ENCODE results near the gene ABHD17B.

DNA sequence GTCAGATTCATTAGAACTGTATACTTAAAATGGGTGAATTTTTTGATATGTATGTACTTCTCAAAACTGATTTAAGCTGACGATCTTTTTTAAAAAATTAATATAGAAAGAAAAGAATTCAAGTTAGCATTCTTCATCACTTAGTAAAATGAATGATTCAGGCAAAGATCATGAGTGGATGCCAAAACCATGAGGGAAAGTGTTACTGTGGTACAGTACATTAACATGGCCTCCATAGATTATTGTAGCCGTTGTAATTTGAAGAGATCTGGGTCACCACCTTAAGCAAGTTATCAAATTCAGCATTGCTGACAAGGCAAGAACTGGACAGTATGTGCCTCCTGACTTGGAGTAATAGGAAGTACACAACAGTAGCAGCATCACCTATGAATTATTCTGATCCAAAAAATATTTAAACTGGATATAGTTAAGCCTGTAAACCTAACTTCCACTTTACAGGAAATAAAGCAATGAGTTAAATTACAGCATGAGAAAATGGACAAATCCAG lies 30.1 kb upstream of the ABHD17B start:
- no peak for TF ChIP-seq TAF1 (IDR thresholded peaks at IDR 0.05; ENCODE audit: low read depth)
- no peak for TF ChIP-seq ZBTB7A (IDR thresholded peaks at IDR 0.05; ENCODE audit: low read depth)
- TF ChIP-seq CREB1 (IDR thresholded peaks at IDR 0.05; ENCODE audit: low read depth) = no peak
- TF ChIP-seq EP300 (IDR thresholded peaks at IDR 0.05; ENCODE audit: borderline replicate concordance) = no peak
- TF ChIP-seq FOXM1 (IDR thresholded peaks at IDR 0.05; ENCODE audit: borderline replicate concordance, low read depth) = no peak
- TF ChIP-seq, protein P1, sequence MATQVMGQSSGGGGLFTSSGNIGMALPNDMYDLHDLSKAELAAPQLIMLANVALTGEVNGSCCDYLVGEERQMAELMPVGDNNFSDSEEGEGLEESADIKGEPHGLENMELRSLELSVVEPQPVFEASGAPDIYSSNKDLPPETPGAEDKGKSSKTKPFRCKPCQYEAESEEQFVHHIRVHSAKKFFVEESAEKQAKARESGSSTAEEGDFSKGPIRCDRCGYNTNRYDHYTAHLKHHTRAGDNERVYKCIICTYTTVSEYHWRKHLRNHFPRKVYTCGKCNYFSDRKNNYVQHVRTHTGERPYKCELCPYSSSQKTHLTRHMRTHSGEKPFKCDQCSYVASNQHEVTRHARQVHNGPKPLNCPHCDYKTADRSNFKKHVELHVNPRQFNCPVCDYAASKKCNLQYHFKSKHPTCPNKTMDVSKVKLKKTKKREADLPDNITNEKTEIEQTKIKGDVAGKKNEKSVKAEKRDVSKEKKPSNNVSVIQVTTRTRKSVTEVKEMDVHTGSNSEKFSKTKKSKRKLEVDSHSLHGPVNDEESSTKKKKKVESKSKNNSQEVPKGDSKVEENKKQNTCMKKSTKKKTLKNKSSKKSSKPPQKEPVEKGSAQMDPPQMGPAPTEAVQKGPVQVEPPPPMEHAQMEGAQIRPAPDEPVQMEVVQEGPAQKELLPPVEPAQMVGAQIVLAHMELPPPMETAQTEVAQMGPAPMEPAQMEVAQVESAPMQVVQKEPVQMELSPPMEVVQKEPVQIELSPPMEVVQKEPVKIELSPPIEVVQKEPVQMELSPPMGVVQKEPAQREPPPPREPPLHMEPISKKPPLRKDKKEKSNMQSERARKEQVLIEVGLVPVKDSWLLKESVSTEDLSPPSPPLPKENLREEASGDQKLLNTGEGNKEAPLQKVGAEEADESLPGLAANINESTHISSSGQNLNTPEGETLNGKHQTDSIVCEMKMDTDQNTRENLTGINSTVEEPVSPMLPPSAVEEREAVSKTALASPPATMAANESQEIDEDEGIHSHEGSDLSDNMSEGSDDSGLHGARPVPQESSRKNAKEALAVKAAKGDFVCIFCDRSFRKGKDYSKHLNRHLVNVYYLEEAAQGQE (IDR thresholded peaks at IDR 0.05; ENCODE audit: low read depth) = no peak
- TF ChIP-seq, protein P2, sequence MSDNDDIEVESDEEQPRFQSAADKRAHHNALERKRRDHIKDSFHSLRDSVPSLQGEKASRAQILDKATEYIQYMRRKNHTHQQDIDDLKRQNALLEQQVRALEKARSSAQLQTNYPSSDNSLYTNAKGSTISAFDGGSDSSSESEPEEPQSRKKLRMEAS (IDR thresholded peaks at IDR 0.05) = no peak
- no peak for TF ChIP-seq CEBPB (IDR thresholded peaks at IDR 0.05)

Measured in Ishikawa (cell line).